WI38 (cell line): ENCODE data around the gene AMBRA1.
"Not testable (repeated sequence)": the region's sequence is repeated elsewhere in the genome, so short reads cannot be mapped to it uniquely, and the experiment has no call there.

ENCODE experiments used
- H3K4me3 ChIP-seq: 2 replicates; pipeline ENCODE4 v1.5.1; 2011; ENCODE audit warnings: low read depth, mild to moderate bottlenecking, control low read depth, low read length
- TF ChIP-seq, protein P1 (sequence below): IDR thresholded peaks from 2 replicates; pipeline ENCODE4 v1.5.1; 2012; ENCODE audit warnings: low read depth, mild to moderate bottlenecking, control low read depth, low read length

The AMBRA1 gene

DNA sequence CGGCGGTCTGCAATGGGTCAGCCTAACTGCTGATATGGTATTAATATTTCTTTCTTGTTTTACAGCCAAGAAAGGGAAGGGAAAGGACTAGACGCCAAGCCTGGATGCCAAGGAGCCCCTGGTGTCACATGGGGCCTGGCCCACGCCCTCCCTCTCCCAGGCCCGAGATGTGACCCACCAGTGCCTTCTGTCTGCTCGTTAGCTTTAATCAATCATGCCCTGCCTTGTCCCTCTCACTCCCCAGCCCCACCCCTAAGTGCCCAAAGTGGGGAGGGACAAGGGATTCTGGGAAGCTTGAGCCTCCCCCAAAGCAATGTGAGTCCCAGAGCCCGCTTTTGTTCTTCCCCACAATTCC lies 210.4 kb downstream of the AMBRA1 start:
- TF ChIP-seq, protein P1, sequence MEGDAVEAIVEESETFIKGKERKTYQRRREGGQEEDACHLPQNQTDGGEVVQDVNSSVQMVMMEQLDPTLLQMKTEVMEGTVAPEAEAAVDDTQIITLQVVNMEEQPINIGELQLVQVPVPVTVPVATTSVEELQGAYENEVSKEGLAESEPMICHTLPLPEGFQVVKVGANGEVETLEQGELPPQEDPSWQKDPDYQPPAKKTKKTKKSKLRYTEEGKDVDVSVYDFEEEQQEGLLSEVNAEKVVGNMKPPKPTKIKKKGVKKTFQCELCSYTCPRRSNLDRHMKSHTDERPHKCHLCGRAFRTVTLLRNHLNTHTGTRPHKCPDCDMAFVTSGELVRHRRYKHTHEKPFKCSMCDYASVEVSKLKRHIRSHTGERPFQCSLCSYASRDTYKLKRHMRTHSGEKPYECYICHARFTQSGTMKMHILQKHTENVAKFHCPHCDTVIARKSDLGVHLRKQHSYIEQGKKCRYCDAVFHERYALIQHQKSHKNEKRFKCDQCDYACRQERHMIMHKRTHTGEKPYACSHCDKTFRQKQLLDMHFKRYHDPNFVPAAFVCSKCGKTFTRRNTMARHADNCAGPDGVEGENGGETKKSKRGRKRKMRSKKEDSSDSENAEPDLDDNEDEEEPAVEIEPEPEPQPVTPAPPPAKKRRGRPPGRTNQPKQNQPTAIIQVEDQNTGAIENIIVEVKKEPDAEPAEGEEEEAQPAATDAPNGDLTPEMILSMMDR, result no peak
- no peak overlapping the region for H3K4me3 ChIP-seq

DNA sequence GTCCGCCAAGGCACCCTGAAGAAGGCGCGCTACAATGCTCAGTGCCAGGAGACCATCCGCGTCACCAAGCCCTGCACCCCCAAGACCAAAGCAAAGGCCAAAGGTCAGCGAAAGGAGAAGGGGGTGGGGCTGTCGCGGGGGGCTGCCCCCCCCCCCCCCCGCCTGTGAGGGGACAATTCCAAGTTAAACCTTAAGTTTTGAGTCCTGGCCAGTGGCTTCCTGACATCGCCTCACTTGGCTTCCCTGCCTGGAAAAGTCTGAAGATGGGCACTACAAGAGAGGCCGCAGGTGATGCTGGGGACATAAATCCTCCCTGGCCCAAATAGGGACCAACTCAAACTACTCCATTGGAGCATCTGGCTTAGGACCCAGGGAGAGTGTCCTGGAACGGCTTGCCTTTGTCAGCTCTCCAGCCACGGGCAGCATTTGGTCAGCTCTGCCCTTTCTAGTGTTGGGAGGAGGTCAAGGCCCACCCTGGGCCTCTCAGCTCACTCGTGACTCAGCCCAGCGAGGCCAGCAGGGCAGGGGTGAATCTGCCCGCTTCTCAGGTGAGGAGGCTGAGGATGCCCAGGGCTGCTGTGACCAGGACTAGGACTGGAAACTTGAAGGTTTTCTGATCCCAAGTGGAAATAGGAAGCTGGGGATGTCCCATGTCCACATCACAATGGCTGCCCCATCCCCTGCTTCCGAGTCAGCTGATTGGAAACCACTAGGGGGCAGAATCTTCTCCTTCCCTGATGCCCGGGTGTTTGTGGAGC lies 211.0 kb downstream of the AMBRA1 start:
- peak overlapping the region; percentile 64 for H3K4me3 ChIP-seq
- TF ChIP-seq, protein P1, result peak; percentile 61

DNA sequence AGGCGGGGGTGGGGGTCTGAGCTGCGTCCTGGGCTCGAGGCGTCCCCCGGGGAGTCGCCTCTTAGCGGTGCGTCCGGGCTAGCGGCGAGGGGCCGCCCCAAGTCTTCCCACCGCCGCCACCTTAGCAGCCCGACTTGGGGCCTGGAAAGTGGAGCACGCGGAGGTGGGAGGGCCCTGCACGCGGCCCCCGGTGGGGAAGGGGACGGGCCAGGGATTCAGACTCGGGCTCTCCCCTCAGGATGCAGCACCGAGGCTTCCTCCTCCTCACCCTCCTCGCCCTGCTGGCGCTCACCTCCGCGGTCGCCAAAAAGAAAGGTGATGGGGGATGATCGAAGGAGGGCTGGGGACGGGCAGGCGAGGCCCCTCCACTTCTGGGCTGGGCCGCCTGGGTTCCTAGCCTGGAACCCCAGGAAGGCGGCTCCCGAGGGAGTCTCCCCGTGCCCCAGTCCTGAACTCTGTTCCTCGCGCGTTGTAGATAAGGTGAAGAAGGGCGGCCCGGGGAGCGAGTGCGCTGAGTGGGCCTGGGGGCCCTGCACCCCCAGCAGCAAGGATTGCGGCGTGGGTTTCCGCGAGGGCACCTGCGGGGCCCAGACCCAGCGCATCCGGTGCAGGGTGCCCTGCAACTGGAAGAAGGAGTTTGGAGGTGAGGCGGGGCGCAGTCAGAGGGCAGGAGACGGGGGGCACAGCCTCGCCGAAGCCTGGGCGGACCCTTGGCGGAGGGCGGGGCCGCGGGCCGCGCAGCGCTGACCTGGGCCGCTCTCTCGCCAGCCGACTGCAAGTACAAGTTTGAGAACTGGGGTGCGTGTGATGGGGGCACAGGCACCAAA lies 211.8 kb downstream of the AMBRA1 start:
- H3K4me3 ChIP-seq, result peak overlapping the region; percentile 64
- TF ChIP-seq, protein P1, result no peak

DNA sequence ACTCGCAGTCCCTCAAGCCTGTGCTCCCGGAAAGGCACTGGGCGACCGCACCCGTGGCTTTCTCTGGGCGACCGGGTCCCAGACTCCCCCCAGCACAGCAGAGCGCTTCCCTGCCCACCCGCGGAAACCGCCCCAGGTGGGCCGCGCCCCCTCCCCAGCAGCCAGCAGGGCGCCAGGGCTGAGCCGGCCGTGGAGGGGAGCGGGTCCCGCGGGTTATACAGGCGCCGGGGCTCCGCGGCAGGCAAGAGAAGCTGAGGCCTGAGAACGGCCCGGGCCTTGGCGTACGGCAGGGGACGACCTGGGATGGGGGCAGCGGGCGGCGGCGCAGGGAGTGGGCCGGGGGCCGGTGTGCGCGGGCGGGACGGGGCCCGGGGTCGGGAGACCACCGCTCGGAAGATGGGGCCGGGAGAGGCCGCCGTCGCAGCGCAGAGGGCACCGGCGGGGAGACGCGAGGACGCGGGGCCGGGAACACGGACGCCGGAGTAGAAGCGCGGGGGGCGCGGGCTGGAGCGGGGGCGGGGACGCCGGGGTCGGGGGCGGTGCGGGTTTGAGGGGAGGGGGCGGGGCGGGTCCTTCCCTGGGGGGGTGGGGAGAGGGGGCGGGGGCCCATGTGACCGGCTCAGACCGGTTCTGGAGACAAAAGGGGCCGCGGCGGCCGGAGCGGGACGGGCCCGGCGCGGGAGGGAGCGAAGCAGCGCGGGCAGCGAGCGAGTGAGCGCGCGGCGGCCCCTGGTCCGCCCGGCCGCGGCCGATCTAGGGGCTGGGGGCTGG lies 212.6 kb downstream of the AMBRA1 start, which contains the start of gene MDK:
TSS of gene MDK (plus strand) at position 622 of the 771 bp plus-strand sequence. CDS start 389 bp downstream, outside the sequence.
- TF ChIP-seq, protein P1, result no peak
- H3K4me3 ChIP-seq, result peak within 1 kb of the TSS; percentile 64

DNA sequence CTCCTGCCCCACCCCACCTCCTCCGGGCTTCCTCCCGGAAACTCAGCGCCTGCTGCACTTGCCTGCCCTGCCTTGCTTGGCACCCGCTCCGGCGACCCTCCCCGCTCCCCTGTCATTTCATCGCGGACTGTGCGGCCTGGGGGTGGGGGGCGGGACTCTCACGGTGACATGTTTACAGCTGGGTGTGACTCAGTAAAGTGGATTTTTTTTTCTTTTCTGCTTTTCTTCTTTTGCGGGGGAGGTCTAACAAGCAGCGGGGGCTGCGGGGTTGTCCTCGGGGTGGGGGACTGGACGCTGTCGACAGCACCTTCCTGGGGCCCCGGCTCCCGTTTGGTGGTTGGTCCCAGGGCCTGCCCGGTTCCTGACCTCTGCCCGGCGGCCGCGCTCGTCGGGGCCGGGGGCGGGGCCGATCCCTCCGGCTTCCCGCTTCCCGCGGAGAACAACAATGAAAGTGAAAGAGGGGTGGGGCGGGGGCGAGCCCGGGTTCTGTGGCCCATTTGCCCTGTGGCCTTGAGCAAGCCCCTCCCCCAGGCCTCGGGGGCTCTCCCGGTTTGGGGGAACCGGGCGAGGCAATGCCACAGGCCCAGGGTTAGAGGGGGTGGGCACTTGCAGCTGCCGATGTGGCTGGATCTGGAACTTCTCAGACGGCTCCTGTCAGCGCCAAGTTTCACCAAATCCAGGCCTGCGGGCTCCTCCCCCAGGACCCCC lies 213.3 kb downstream of the AMBRA1 start:
- peak overlapping the region; percentile 56 for H3K4me3 ChIP-seq

DNA sequence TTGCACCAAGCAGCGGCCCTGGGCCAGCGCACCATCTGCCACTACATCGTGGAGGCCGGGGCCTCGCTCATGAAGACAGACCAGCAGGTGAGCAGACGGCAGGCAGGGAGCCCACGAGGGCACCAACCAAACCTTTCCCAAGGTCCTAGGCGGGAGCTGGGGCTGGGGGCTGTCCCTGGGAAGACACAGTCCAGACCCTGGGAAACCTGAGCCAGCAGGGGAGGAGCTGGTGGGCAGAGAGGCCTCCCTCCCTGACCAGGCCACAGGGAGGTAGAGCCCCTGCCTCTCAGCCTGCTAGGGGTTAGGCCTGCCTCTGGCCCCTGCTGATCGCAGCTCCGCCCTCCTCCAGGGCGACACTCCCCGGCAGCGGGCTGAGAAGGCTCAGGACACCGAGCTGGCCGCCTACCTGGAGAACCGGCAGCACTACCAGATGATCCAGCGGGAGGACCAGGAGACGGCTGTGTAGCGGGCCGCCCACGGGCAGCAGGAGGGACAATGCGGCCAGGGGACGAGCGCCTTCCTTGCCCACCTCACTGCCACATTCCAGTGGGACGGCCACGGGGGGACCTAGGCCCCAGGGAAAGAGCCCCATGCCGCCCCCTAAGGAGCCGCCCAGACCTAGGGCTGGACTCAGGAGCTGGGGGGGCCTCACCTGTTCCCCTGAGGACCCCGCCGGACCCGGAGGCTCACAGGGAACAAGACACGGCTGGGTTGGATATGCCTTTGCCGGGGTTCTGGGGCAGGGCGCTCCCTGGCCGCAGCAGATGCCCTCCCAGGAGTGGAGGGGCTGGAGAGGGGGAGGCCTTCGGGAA lies 214.1 kb downstream of the AMBRA1 start:
- not testable (repeated sequence) for H3K4me3 ChIP-seq

More for the DNA sequence above, 213.3 kb downstream of the AMBRA1 start:
- TF ChIP-seq, protein P1, result no peak
